Stimulated activated CD8-positive, alpha-beta memory T cell treated with anti-CD3 and anti-CD28 coated beads, Interleukin-2, amount 100 ng/mL, for 48 hours (primary cell): Measurements from ENCODE around the gene ZBTB16.

Source experiments
- DNase-seq, 2 donors: peaks; one replicate each; pipeline ENCODE4 v3.0.0-alpha.2; 2020; ENCODE audit warnings: low read depth in 2 of 2

The ZBTB16 gene

DNA sequence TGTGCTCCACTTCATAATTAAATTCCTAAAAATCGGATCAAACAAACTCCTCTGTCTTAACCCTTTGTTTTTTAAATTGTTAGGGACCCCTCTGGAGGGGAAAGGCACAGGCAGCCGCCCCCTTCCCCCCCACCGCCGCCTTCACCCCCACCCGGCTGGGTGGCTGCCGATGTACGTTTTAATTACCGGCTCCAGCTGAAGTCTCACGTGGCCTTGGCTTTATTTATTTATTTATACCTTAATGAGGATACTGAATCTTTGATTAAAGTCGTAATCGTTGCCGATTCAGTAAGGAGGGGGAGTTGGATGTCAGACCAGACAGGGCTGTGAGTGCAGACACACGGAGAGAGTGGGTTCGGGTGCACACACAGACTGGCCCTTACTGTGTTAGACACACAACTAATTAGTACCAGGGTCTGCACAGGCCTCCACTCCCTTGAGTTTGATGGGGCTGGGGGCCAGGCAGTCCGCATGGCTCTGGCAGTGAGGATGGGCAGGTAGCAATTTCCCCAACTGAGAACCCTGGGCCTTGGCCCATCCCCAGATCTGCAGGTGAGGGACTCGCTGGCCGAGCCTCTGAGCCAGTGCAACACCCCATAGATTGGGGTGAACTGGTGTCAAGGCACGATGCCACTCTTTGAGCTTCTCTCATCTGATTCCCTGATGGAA, 185.3 kb downstream of the ZBTB16 start:
- DNase-seq: no peak

GRCh38 chr11:114246321-114247069, 187.0 kb downstream of the ZBTB16 start:
- DNase-seq: no peak

DNA sequence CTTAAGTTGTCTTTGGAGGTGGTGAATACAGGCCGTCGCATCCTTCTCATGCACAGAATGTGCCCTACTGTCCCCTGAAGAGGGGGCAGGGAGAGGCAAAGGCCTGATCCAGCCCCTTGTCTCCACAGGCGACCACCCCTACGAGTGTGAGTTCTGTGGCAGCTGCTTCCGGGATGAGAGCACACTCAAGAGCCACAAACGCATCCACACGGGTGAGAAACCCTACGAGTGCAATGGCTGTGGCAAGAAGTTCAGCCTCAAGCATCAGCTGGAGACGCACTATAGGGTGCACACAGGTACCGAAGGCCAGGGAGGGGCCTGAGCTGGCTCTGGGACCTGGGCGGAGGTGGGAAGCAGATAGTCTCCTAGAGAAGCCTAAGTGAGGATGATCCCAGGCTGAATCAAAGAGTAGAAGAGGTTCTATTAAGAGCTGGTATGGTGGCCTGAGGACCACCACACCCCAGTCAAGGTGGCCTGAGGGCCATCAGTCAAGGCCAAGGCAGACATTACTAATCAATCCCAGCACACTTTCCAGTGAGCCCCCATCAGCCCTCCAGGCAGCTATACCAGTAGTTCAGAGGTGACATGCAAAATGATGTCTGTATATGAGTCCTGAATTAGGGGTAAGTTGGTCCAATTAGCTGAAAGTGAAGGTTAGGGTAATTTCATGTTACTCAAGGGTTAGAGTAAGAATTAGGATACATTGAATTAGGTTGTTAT, 187.7 kb downstream of the ZBTB16 start:
- DNase-seq: no peak

- no peak for DNase-seq
Measured at GRCh38 chr11:114250180-114250579, 190.7 kb downstream of the ZBTB16 start.

- DNase-seq: no peak
Measured at GRCh38 chr11:114250993-114251814, 191.7 kb downstream of the ZBTB16 start.

DNA sequence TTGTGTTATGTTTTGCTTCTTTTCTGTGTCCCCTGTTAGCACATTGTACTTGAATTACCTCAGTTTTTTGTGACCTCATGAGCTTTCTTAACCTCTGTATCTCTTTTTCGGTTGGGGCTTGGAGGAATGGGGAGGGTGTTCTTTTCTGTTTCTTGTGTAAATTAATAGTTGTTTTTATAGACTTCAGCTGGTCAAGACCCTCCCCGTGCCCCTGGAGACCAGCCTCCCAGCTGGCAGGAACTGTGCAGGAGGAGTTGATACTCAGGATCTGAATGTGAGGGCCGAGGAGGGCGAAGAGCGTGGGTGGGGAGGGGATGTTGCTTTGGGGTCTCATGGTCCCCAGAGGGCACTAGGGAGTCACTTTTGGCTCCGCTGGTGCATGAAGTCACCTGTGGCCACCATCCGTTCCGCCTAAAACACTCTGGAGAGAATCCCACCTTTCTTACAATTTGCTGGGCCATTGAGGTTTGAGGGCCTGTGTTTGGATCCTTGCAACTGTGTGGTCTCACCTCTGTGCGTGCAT, 192.4 kb downstream of the ZBTB16 start:
- no peak for DNase-seq

GRCh38 chr11:114252767-114253166, 193.3 kb downstream of the ZBTB16 start:
- no peak for DNase-seq

DNA sequence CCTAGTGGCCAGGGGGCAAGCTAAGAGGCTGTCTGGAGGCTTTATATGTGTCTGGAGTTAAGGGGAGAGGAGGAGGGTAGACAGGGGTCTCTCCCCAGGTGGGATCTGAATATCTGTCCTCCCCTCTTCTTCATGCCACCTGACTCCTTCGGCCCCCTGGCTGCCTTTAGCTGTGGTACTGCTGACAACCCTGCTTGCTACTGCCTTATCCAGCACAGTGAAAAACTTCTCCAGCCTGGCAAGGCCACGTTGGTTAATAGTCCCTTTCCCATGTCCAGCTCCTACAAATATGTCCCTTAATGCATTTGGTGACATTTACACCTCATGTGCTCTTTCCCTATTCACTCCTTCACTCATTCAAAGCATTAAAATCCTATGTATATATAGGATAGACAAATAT, 194.3 kb downstream of the ZBTB16 start:
- DNase-seq: no peak

DNA sequence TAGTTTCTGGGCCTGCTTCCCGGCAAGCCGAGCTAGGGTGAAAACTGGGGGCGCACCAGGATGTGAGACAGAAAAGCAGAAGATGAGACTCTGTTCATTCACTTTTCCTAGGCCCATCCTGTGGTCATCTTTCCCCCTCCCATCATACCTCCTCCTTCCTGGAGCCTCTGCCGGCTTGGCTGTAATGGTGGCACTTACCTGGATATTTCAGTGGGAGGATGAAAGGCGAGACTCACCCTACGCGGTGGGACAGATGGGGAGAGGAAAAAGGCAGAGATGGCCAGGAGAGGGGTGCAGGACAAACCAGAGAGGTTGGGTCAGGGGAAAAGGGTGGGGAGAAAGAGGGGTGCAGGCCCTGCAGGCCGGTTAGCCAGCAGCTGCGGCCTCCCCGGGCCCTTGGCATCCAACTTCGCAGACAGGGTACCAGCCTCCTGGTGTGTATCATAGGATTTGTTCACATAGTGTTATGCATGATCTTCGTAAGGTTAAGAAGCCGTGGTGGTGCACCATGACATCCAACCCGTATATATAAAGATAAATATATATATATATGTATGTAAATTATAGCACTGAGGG, 195.1 kb downstream of the ZBTB16 start:
- no peak for DNase-seq

- DNase-seq: no peak
Measured at GRCh38 chr11:114255289-114255688, 195.8 kb downstream of the ZBTB16 start.

GRCh38 chr11:114256176-114256966, 196.9 kb downstream of the ZBTB16 start:
- DNase-seq: no peak

GRCh38 chr11:114256967-114257286, 197.4 kb downstream of the ZBTB16 start:
- no peak for DNase-seq

DNA sequence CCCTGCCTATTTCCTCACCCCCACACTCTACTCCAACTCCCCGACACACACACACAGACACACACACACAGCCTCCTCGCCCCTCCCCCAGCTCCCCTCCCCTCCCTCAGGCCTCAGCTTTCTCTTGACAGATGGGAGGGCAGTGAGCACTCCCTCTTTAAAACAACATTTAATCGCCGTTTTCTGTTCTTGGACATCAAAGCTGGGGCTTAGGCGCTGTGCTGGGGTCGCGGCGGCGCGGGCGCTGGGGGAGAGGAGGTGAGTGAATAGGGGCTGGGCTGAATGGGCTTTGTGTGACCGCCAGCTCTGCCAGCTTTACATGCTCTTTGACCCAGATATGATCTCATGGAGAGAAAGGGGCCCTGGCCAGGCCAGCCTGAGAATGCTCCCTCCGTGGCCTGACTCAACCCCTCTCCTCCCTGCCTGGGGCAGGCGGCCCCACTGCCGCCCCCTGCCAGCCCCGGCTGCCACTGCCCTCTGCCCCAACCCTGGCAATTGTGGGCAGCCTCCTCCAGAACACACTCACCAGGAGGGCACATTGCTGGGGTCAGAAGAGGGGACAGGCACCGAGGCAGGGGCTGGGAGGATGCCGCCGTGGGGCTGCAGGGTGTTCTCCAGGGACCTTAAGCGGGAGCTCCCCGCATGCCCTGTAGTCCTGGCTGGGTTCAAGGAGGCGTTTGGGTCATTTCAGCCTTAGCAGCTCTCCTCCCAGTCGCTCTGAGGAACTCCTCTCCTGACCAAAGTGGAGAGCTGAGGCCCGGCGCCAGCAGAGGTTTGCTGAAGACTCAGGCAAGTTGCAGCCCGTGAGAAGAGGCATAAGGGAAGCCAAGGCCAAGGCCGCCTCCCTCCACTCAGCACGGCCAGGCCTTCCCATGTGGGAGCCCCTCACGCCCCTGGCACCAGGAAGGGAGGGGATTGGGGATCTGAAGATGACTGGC, 198.4 kb downstream of the ZBTB16 start:
- no peak for DNase-seq

DNA sequence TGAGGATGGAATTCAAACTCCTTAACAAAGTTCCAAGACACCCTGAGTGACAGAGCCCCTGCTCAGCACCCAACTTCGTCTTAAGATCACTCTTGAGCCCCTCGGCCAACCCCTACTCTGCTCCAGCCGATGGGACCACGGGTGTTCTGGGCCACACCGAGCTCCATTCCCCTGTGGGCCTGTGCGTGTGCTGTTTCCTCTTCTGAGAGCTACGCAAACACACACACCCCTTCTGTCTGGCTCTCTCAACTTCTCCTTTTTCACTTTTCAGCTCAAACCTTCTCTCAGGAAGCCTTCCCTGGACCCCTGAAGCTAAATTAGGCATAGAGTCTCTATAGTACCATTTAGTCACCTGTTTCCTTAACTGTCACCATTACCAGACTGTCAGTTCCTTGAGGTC, 199.2 kb downstream of the ZBTB16 start:
- DNase-seq: no peak

- no peak for DNase-seq
Measured at GRCh38 chr11:114259124-114259526, 199.6 kb downstream of the ZBTB16 start.

GRCh38 chr11:114259551-114259983, 200.1 kb downstream of the ZBTB16 start:
- DNase-seq: no peak

GRCh38 chr11:114260077-114260476, 200.6 kb downstream of the ZBTB16 start:
- DNase-seq: no peak

- no peak for DNase-seq
Measured at GRCh38 chr11:114260483-114260882, 201.0 kb downstream of the ZBTB16 start.

DNA sequence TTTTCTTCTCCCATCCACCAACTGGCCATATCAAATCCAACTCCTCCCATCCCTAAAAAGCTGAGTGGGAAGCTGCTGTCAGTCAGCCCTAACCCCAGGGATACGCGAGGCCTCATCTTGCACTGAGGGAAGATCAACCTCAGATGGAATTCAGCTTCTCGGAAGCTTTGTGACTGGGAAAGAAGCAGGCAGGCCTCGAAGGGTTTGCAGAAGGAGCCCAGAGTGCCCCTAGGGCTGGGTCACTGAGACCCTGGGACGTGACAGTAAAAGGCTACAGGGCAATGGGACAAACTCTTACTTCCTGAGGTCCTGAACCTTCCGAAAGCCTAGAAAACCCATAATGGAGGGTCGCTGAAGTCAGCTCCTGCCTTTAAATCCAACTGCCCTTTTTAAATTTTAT, 202.3 kb downstream of the ZBTB16 start:
- no peak for DNase-seq
